HL-60 (cell line): ENCODE measurements around the gene PLEKHG5. TPM values are rescaled to one million over a fixed set of nuclear protein-coding genes. Genes with fewer than 3 reads are reported as not detected.

ENCODE experiments used
- DNase-seq, 2 experiments: peaks; one replicate each; pipeline ENCODE4 v3.0.0-alpha.2; 2010 to 2020; ENCODE audit warnings: low read depth in 1 of 2, low spot score in 1 of 2
- H3K27ac ChIP-seq: fragments of 250-450 bp; sonication (Bioruptor Pico); replicated peaks from 2 replicates; pipeline ENCODE4 v1.5.1; 2020; ENCODE audit warnings: mild to moderate bottlenecking, moderate library complexity
- H3K27me3 ChIP-seq: fragments of 250-450 bp; sonication (Bioruptor Pico); 2 replicates; pipeline ENCODE4 v1.5.1; 2021; ENCODE audit warnings: mild to moderate bottlenecking, moderate library complexity; ENCODE audit not compliant: insufficient read depth, poor library complexity, severe bottlenecking
- H3K4me3 ChIP-seq: replicated peaks from 2 replicates; pipeline ENCODE4 v1.5.1; 2011; ENCODE audit warnings: mild to moderate bottlenecking, control low read depth, low read length; ENCODE audit not compliant: insufficient read depth
- GABPA ChIP-seq: IDR thresholded peaks from 2 replicates; pipeline ENCODE4 v1.6.1; 2012; ENCODE audit warnings: low read depth
- POLR2AphosphoS5 ChIP-seq: IDR thresholded peaks from 2 replicates; pipeline ENCODE4 v1.6.1; 2012; ENCODE audit warnings: low read depth
- SPI1 ChIP-seq: IDR thresholded peaks from 2 replicates; pipeline ENCODE4 v1.6.1; 2012; ENCODE audit warnings: low read depth, mild to moderate bottlenecking, borderline replicate concordance
- microRNA-seq: library from miRNA; unstranded; fragments of <30 nt; microRNA quantifications from one replicate; pipeline ENCODE4, GENCODE V29; 2018
- TF ChIP-seq, protein P1 (sequence below): IDR thresholded peaks from one replicate; pipeline ENCODE4 v1.5.1; 2011; ENCODE audit warnings: low read length, control low read depth, inconsistent platforms; ENCODE audit not compliant: insufficient read depth
- TF ChIP-seq, protein P2 (sequence below): IDR thresholded peaks from 2 replicates; pipeline ENCODE4 v1.6.1; 2012; ENCODE audit warnings: low read depth; ENCODE audit not compliant: insufficient replicate concordance

PLEKHG5 gene

DNA sequence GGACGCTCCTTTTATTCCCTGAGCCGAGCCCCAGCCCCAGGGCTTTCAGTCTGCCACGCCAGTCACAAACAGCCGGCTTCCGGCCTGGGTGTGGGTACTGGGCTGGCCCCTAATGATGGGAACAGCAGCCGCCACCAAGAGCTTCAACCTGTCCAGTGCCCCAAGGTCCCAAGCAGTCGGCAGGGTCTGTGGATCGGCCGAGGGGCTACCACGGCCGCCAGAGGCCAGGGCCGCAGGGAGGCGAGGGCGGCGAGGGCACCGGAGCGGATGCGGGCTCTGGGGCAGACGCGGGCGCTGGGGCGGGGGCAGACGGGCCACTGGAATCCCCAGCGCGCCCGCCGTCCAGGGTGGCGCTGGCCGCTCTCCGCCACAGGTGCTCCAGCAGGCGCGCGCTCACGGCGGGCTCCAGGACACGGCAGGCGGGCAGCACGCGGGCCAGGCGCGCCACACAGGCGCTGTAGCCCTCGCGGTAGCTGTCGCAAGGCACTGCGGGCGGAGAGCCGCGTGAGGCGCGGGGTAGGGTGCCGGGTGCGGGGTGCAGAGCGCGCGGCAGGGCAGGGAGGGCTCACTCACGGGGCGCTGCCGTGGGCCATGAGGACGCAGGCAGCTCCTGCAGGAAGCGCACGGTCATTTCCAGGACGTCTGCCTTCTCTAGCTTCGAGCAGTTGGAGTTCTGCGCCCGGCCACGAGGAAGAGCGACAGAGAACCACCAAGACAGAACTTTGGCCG lies 72.6 kb downstream of the PLEKHG5 start:
- Histone ChIP-seq H3K27me3 (peaks cover 67% of the 10 kb centered on the region), H3K27ac (no peak overlapping the region), H3K4me3 (no peak overlapping the region)
- no peak for TF ChIP-seq POLR2AphosphoS5
- TF ChIP-seq, protein P1, sequence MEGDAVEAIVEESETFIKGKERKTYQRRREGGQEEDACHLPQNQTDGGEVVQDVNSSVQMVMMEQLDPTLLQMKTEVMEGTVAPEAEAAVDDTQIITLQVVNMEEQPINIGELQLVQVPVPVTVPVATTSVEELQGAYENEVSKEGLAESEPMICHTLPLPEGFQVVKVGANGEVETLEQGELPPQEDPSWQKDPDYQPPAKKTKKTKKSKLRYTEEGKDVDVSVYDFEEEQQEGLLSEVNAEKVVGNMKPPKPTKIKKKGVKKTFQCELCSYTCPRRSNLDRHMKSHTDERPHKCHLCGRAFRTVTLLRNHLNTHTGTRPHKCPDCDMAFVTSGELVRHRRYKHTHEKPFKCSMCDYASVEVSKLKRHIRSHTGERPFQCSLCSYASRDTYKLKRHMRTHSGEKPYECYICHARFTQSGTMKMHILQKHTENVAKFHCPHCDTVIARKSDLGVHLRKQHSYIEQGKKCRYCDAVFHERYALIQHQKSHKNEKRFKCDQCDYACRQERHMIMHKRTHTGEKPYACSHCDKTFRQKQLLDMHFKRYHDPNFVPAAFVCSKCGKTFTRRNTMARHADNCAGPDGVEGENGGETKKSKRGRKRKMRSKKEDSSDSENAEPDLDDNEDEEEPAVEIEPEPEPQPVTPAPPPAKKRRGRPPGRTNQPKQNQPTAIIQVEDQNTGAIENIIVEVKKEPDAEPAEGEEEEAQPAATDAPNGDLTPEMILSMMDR = no peak
- no peak for TF ChIP-seq SPI1
- TF ChIP-seq, protein P2, sequence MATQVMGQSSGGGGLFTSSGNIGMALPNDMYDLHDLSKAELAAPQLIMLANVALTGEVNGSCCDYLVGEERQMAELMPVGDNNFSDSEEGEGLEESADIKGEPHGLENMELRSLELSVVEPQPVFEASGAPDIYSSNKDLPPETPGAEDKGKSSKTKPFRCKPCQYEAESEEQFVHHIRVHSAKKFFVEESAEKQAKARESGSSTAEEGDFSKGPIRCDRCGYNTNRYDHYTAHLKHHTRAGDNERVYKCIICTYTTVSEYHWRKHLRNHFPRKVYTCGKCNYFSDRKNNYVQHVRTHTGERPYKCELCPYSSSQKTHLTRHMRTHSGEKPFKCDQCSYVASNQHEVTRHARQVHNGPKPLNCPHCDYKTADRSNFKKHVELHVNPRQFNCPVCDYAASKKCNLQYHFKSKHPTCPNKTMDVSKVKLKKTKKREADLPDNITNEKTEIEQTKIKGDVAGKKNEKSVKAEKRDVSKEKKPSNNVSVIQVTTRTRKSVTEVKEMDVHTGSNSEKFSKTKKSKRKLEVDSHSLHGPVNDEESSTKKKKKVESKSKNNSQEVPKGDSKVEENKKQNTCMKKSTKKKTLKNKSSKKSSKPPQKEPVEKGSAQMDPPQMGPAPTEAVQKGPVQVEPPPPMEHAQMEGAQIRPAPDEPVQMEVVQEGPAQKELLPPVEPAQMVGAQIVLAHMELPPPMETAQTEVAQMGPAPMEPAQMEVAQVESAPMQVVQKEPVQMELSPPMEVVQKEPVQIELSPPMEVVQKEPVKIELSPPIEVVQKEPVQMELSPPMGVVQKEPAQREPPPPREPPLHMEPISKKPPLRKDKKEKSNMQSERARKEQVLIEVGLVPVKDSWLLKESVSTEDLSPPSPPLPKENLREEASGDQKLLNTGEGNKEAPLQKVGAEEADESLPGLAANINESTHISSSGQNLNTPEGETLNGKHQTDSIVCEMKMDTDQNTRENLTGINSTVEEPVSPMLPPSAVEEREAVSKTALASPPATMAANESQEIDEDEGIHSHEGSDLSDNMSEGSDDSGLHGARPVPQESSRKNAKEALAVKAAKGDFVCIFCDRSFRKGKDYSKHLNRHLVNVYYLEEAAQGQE = no peak
- TF ChIP-seq GABPA = no peak
- no peak for DNase-seq

DNA sequence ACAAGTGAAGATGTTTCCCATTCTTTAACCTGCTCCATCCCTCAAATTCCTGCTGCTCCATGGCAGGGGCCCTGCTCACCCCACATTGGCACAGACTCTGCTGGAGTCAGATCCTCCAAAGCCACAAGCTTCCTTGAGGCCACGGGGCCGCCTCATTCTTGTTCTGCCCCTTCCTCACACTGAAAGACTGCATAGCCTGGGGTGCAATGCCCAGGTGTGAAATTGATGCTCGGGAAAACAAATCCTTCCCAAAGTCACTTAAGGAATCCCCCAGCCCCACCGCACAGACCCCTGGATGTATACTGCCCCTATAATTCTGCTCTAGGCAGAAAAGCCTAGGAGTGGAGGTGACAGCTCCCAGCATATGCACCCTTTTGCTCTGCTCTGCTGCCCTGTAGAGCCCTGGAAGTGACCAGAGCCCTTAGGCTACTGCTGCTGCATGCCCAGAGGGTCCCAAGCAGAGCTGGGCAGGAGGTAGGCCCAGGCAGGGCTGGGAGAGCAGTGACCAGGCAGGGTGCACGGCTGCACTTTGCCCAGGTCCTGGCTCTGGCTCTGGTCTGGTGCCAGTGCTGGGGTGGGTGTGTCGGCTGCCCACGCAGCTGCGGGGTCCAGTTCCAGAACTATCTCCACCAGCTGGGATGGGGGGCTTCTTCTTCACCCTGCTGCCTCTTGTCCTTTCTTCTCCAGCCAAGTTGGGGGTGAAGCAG lies 73.4 kb downstream of the PLEKHG5 start:
- Histone ChIP-seq H3K27ac (no peak overlapping the region), H3K4me3 (no peak overlapping the region), H3K27me3 (peaks cover 69% of the 10 kb centered on the region)
- TF ChIP-seq SPI1 (no peak), GABPA (no peak)
- TF ChIP-seq, protein P2 = no peak
- TF ChIP-seq, protein P1 = no peak
- no peak for DNase-seq

Small RNAs within 50 kb of the gene (microRNA-seq; reads per million reads assigned to microRNA genes)
- not detected for gene MIR4252
